8988T (cell line): ENCODE results near the gene ATP8A2.
"Not testable (repeated sequence)": the region's sequence is repeated elsewhere in the genome, so short reads cannot be mapped to it uniquely, and the experiment has no call there.

Source experiments
- DNase-seq: peaks from one replicate; pipeline ENCODE4 v3.0.0; 2011

ATP8A2 gene

GRCh38 chr13:25934127-25934526 lies 562.4 kb downstream of the ATP8A2 start:
- DNase-seq, result no peak

- DNase-seq, result no peak
These were observed 568.4 kb downstream of the ATP8A2 start for GRCh38 chr13:25939961-25940687.

GRCh38 chr13:25943081-25943480 lies 571.3 kb downstream of the ATP8A2 start:
- no peak for DNase-seq

- no peak for DNase-seq
These were observed 571.9 kb downstream of the ATP8A2 start for GRCh38 chr13:25943658-25944057.

GRCh38 chr13:25945596-25945995 lies 573.8 kb downstream of the ATP8A2 start:
- DNase-seq, result no peak

- DNase-seq, result no peak
These were observed 574.5 kb downstream of the ATP8A2 start for GRCh38 chr13:25946321-25946720.

GRCh38 chr13:25948910-25949309 lies 577.1 kb downstream of the ATP8A2 start:
- DNase-seq, result no peak

GRCh38 chr13:25951831-25952230 lies 580.1 kb downstream of the ATP8A2 start:
- no peak for DNase-seq

GRCh38 chr13:25954080-25954479 lies 582.3 kb downstream of the ATP8A2 start:
- DNase-seq, result not testable (repeated sequence)

GRCh38 chr13:25954943-25955342 lies 583.2 kb downstream of the ATP8A2 start:
- DNase-seq, result not testable (repeated sequence)

- DNase-seq, result no peak
These were observed 587.2 kb downstream of the ATP8A2 start for GRCh38 chr13:25958986-25959385.

GRCh38 chr13:25961294-25961693 lies 589.5 kb downstream of the ATP8A2 start:
- no peak for DNase-seq

GRCh38 chr13:25963674-25964073 lies 591.9 kb downstream of the ATP8A2 start:
- no peak for DNase-seq

- DNase-seq, result no peak
These were observed 593.8 kb downstream of the ATP8A2 start for GRCh38 chr13:25965596-25965995.

- DNase-seq, result no peak
These were observed 594.3 kb downstream of the ATP8A2 start for GRCh38 chr13:25966086-25966485.

GRCh38 chr13:25967144-25967543 lies 595.4 kb downstream of the ATP8A2 start:
- no peak for DNase-seq

- no peak for DNase-seq
These were observed 599.3 kb downstream of the ATP8A2 start for GRCh38 chr13:25971047-25971446.

- DNase-seq, result no peak
These were observed 599.8 kb downstream of the ATP8A2 start for GRCh38 chr13:25971459-25972145.

GRCh38 chr13:25973085-25973484 lies 601.3 kb downstream of the ATP8A2 start:
- no peak for DNase-seq

GRCh38 chr13:25973576-25973975 lies 601.8 kb downstream of the ATP8A2 start:
- no peak for DNase-seq

GRCh38 chr13:25977216-25977615 lies 605.4 kb downstream of the ATP8A2 start:
- no peak for DNase-seq

- DNase-seq, result no peak
These were observed 605.9 kb downstream of the ATP8A2 start for GRCh38 chr13:25977671-25978070.

- DNase-seq, result no peak
These were observed 607.2 kb downstream of the ATP8A2 start for GRCh38 chr13:25978961-25979360.

GRCh38 chr13:25979371-25979770 lies 607.6 kb downstream of the ATP8A2 start:
- no peak for DNase-seq

- peak; percentile 38 for DNase-seq
These were observed 608.5 kb downstream of the ATP8A2 start for GRCh38 chr13:25980255-25980654.
